RWPE2 (cell line): ENCODE results near the gene ABCA8.
"Not testable (repeated sequence)": the region's sequence is repeated elsewhere in the genome, so short reads cannot be mapped to it uniquely, and the experiment has no call there.

ENCODE experiments used
- ATAC-seq: fragments of 200-7000 bp; cut with Tn5 transposase; 3 replicates; pipeline ENCODE4 v1.9.1; 2021; ENCODE audit warnings: low read depth
- DNase-seq: peaks from one replicate; pipeline ENCODE4 v3.0.0-alpha.2; 2020; ENCODE audit warnings: low spot score
- H3K27ac ChIP-seq: fragments of 450-650 bp; 2 replicates; pipeline ENCODE4 v1.5.1; 2017; ENCODE audit warnings: mild to moderate bottlenecking; ENCODE audit not compliant: poor library complexity, severe bottlenecking
- H3K27me3 ChIP-seq: fragments of 250-450 bp; sonication (Bioruptor Pico); 2 replicates; pipeline ENCODE4 v1.5.1; 2021; ENCODE audit warnings: mild to moderate bottlenecking, moderate library complexity; ENCODE audit not compliant: insufficient read depth, poor library complexity, severe bottlenecking
- H3K36me3 ChIP-seq: fragments of 250-450 bp; sonication (Bioruptor Pico); 2 replicates; pipeline ENCODE4 v1.5.1; 2020; ENCODE audit warnings: low read depth, mild to moderate bottlenecking, moderate library complexity
- H3K4me1 ChIP-seq: fragments of 250-450 bp; sonication (Bioruptor Pico); 2 replicates; pipeline ENCODE4 v1.5.1; 2021; ENCODE audit warnings: mild to moderate bottlenecking, moderate library complexity; ENCODE audit not compliant: insufficient read depth, poor library complexity, severe bottlenecking
- H3K4me3 ChIP-seq: fragments of 250-450 bp; sonication (Bioruptor Pico); 2 replicates; pipeline ENCODE4 v1.5.1; 2021; ENCODE audit warnings: mild to moderate bottlenecking, moderate library complexity; ENCODE audit not compliant: severe bottlenecking
- H3K9me3 ChIP-seq: fragments of 250-450 bp; sonication (Bioruptor Pico); 2 replicates; pipeline ENCODE4 v1.5.1; 2021; ENCODE audit warnings: mild to moderate bottlenecking, moderate library complexity; ENCODE audit not compliant: severe bottlenecking
- TF ChIP-seq, protein P1 (sequence below): fragments of 450-650 bp; IDR thresholded peaks from one replicate; pipeline ENCODE4 v1.5.1; 2017; ENCODE audit warnings: mild to moderate bottlenecking, moderate library complexity; ENCODE audit not compliant: poor library complexity, severe bottlenecking

The ABCA8 gene

DNA sequence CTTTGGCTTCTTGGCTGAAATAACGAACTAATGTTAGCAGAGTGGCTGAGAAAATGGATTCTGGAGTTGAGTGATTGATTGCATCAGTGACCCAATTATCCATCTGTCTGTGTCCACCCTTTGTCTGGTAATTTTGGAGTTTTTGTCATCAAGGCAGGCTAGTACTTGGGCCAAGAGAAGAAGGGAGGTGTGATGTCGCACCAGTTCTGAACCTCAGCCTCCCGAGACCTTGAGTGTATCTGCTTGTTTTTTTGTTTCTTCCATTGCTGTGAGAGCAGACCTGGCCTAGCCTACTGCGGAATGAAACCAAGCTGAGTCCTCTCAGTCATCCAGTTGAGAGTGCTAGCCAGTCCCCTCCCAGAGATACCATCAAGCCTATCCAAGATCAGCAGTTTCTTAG is 4.5 kb downstream of the ABCA8 start:
- TF ChIP-seq, protein P1, sequence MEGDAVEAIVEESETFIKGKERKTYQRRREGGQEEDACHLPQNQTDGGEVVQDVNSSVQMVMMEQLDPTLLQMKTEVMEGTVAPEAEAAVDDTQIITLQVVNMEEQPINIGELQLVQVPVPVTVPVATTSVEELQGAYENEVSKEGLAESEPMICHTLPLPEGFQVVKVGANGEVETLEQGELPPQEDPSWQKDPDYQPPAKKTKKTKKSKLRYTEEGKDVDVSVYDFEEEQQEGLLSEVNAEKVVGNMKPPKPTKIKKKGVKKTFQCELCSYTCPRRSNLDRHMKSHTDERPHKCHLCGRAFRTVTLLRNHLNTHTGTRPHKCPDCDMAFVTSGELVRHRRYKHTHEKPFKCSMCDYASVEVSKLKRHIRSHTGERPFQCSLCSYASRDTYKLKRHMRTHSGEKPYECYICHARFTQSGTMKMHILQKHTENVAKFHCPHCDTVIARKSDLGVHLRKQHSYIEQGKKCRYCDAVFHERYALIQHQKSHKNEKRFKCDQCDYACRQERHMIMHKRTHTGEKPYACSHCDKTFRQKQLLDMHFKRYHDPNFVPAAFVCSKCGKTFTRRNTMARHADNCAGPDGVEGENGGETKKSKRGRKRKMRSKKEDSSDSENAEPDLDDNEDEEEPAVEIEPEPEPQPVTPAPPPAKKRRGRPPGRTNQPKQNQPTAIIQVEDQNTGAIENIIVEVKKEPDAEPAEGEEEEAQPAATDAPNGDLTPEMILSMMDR: no peak
- Histone ChIP-seq H3K9me3 (no peaks in the 10 kb centered on the region), H3K4me1 (no peaks in the 10 kb centered on the region), H3K36me3 (no peaks in the 10 kb centered on the region), H3K4me3 (no peak overlapping the region), H3K27me3 (no peaks in the 10 kb centered on the region), H3K27ac (no peak overlapping the region)
- DNase-seq (no peak), ATAC-seq (no peak)

DNA sequence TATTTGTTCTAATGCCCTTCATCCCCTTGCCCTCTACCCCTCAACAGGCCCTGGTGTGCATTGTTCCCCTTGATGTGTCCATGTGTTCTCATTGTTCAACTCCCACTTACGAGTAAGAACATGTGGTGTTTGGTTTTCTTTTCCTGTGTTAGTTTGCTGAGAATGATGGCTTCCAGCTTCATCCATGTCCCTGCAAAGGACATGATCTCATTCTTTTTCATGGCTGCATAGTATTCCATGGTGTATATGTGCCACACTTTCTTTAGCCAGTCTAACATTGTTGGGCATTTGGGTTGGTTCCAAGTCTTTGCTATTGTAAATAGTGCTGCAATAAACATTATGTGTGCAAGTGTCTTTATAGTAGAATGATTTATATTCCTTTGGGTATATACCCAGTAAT is 7.3 kb downstream of the ABCA8 start:
- H3K4me1 ChIP-seq, H3K27ac ChIP-seq, H3K9me3 ChIP-seq, ATAC-seq, DNase-seq, H3K4me3 ChIP-seq, H3K36me3 ChIP-seq, H3K27me3 ChIP-seq: not testable (repeated sequence)

DNA sequence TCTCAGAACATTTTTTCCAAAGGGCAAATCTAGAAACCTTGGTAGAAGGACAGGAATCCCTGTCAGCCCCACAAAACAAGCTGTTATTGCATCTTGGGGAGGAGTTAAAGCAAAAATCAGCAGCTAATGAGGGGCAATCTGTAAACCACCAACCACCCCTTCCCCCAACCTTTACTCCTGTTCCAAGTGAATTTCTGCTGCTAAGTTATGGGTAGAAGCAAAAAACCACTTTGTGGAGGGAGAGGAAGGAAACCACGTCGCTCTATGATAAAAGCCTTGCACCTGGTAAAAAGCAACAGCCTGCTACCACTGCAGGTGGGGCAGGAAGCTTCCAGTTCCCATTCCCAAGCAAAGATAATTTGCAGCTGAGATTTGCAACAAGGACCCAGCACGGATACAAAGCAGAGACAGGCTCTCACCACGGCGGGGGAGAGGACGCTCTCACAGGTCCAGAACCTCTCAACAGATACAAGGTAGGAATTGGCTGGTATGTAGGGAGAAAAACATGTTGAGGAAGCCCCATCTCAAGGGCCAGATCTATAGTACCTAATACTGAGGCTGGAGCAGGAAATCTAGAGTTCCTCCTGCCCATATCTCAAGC is 10.7 kb downstream of the ABCA8 start:
- TF ChIP-seq, protein P1: no peak
- Histone ChIP-seq H3K36me3 (no peaks in the 10 kb centered on the region), H3K9me3 (no peaks in the 10 kb centered on the region), H3K27ac (no peak overlapping the region), H3K4me3 (no peak overlapping the region), H3K4me1 (no peaks in the 10 kb centered on the region), H3K27me3 (no peaks in the 10 kb centered on the region)
- ATAC-seq: no peak
- no peak for DNase-seq

DNA sequence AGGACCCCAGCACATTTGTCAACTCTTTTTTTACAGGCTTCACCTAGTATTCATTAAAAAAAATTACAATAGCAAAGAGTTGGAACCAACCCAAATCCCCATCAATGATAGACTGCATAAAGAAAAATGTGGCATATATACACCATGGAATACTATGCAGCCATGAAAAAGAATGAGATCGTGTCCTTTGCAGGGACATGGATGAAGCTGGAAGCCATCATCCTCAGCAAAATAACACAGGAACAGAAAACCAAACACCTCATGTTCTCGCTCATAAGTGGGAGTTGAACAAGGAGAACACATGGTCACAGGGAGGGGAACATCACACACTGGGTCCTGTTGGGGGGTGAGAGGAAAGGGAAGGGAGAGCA is 11.4 kb downstream of the ABCA8 start:
- not testable (repeated sequence) for H3K9me3 ChIP-seq, ATAC-seq, DNase-seq, H3K36me3 ChIP-seq, H3K4me3 ChIP-seq, H3K27me3 ChIP-seq, H3K4me1 ChIP-seq, H3K27ac ChIP-seq

DNA sequence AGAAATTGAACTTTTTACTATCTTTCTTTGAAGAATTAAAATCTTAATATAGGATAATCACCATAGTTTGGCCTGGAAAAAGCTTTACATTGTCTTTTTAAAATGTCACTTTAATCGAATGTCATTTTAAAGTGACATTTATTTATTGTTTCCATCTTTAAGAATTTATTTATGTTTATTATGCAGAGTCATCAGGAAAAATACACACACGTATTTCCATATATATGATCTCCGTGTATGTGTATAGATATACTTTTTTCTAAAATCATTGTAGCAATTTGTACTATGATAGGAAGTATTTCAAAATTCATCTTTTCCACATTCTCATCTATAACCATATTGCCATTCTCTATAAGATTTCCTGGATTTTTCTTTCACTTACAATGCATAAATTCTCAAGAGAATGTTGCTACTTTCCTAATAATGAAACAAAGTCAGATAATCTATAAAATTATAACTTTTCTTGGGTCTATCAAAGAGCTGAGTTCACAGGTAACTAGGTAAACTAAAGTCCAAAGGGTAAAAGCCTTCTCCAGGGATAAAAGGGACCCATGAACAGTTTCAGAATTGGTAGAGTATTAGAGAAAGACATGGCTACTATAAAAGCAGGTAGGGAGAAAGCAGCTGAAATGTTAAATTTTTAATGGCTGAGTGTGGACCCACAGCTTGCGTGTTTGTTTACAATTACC is 11.9 kb downstream of the ABCA8 start:
- no peak overlapping the region for H3K4me3 ChIP-seq
- H3K36me3 ChIP-seq: no peaks in the 10 kb centered on the region
- ATAC-seq (no peak), DNase-seq (no peak)
- no peaks in the 10 kb centered on the region for H3K4me1 ChIP-seq
- H3K27me3 ChIP-seq: no peaks in the 10 kb centered on the region
- H3K9me3 ChIP-seq: no peaks in the 10 kb centered on the region
- H3K27ac ChIP-seq: no peak overlapping the region
- TF ChIP-seq, protein P1: no peak

DNA sequence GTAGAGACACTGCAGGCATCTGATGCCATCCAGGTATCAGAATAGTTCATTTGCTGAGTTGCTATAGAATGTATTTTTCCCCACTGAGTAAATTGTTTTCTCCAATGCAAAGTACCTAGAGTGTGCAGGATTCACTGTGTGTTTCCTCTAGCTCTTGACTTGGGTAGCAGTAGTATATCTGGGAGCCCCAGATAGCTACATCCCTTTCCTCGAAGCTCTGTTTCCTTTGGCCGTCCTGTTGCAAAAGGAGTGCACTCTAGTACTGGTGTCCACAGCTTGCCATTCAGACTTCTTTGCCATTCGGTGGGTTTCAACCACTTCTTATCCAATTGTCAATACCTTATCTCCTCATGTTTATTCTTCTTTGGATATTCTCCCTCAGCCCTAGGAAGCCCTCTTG is 12.8 kb downstream of the ABCA8 start:
- no peak for ATAC-seq
- TF ChIP-seq, protein P1: no peak
- no peaks in the 10 kb centered on the region for H3K36me3 ChIP-seq
- H3K9me3 ChIP-seq: no peaks in the 10 kb centered on the region
- no peak overlapping the region for H3K4me3 ChIP-seq
- H3K27ac ChIP-seq: no peak overlapping the region
- H3K4me1 ChIP-seq: no peaks in the 10 kb centered on the region
- no peaks in the 10 kb centered on the region for H3K27me3 ChIP-seq
- no peak for DNase-seq
